A549 treated with CpdA at 1 μM for 4 hours (cell line): Measurements from ENCODE around the gene ATL3. TPM values are rescaled to one million over a fixed set of nuclear protein-coding genes. Genes with fewer than 3 reads are reported as not detected.

Source experiments
- total RNA-seq: library from RNA; stranded (reverse); fragments of 200-300 nt; extraction: Qiagen RNA extraction; gene quantifications from 5 replicates; pipeline ENCODE4 v1.2.3, GENCODE V29; 2022; ENCODE audit warnings: low read depth

Gene ATL3, protein sequence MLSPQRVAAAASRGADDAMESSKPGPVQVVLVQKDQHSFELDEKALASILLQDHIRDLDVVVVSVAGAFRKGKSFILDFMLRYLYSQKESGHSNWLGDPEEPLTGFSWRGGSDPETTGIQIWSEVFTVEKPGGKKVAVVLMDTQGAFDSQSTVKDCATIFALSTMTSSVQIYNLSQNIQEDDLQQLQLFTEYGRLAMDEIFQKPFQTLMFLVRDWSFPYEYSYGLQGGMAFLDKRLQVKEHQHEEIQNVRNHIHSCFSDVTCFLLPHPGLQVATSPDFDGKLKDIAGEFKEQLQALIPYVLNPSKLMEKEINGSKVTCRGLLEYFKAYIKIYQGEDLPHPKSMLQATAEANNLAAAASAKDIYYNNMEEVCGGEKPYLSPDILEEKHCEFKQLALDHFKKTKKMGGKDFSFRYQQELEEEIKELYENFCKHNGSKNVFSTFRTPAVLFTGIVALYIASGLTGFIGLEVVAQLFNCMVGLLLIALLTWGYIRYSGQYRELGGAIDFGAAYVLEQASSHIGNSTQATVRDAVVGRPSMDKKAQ
- total RNA-seq = 26.9 to 34.1 TPM (median 31.7 TPM) in 5 replicates

GRCh38 chr11:63671322-63672155, at the start of gene ATL3:
TSS of gene ATL3 (minus strand) at chr11:63671376. CDS start at chr11:63671335, 41 bp downstream.

GRCh38 chr11:63681321-63682065, 10.3 kb upstream of the ATL3 start, which contains the start of gene RTN3:
TSS of gene RTN3 (plus strand) at chr11:63681500. CDS start at chr11:63681637, 137 bp downstream.

DNA sequence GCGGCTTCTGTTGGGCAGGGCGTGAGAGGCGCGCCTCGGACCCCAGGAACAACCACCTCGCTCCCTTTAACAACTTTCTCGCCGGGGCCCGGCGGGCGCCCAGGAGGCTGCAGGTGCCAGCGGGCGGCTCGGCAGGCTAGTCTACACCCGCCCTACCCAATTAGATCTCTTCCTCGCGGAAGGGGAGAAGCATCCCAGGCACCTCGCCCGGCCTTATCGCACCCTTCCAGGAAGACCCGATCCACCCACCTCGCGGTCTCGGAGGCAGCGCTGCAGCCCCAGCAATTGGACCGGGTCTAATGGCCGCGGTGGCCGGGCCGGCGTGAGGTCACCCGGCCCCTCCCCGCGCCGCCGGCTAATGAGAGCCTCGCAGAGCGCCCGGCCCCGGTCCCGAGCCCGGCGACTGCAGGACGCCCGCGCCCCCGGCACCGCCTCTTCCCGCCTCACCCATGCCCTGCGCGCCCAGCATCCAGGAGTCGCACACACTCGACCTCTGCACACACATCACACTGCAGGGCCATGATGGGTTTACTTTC, 57.0 kb downstream of the ATL3 start, which contains the start of gene PLAAT3:
Gene PLAAT3 (minus strand): TSS at position 298 of the 536 bp plus-strand sequence. CDS start 419 bp downstream, outside the sequence.

Other genes with a start within 250 kb of the ATL3 start
- not detected in 5 replicates for gene PLAAT5, start 180.2 kb downstream of the ATL3 start, total RNA-seq
- gene LGALS12, start 165.3 kb downstream of the ATL3 start, total RNA-seq = not detected in 5 replicates
- 1.5 to 2.3 TPM (median 1.9 TPM) in 5 replicates for gene PLAAT4, start 134.6 kb downstream of the ATL3 start, total RNA-seq
- gene PLAAT2, start 108.0 kb downstream of the ATL3 start, total RNA-seq = 0.23 to 0.35 TPM in 2 of 5 replicates, not detected in the others
- 38.5 to 56.5 TPM (median 51.8 TPM) in 5 replicates for gene PLAAT3, start 56.9 kb downstream of the ATL3 start, total RNA-seq
- 97.2 to 107 TPM (median 102 TPM) in 5 replicates for gene RTN3, start 10.1 kb upstream of the ATL3 start, total RNA-seq
- gene ZFTA, start 97.4 kb upstream of the ATL3 start, total RNA-seq = 5.7 to 7.1 TPM (median 6.9 TPM) in 5 replicates
- 37.7 to 55.9 TPM (median 51.5 TPM) in 5 replicates for gene SPINDOC, start 142.1 kb upstream of the ATL3 start, total RNA-seq
- 22.9 to 26.2 TPM (median 24.3 TPM) in 5 replicates for gene MARK2, start 167.7 kb upstream of the ATL3 start, total RNA-seq
- gene RCOR2, start 245.8 kb upstream of the ATL3 start, total RNA-seq = 0.55 to 1.1 TPM (median 1.0 TPM) in 5 replicates